H9 (cell line): Measurements from ENCODE around the gene OTULIN. TPM values are rescaled to one million over a fixed set of nuclear protein-coding genes. Genes with fewer than 3 reads are reported as not detected.

Source experiments
- DNase-seq: peaks from one replicate; pipeline ENCODE4 v3.0.0-alpha.2; 2017
- H2AFZ ChIP-seq: one replicate; pipeline ENCODE4 v1.6.1; 2013; ENCODE audit warnings: mild to moderate bottlenecking, low read length, control low read depth, moderate library complexity
- H2AK5ac ChIP-seq: 2 replicates; pipeline ENCODE4 v1.6.1; 2013; ENCODE audit warnings: low read length, control low read depth, mixed read lengths; ENCODE audit not compliant: insufficient read length
- H2BK120ac ChIP-seq: one replicate; pipeline ENCODE4 v1.6.1; 2013; ENCODE audit warnings: low read depth, mild to moderate bottlenecking, low read length, control low read depth, inconsistent platforms; ENCODE audit not compliant: poor library complexity, severe bottlenecking
- H2BK12ac ChIP-seq: 2 replicates; pipeline ENCODE4 v1.6.1; 2013; ENCODE audit warnings: low read length, control low read depth, mixed read lengths, low read depth; ENCODE audit not compliant: insufficient read length
- H2BK15ac ChIP-seq: 2 replicates; pipeline ENCODE4 v1.6.1; 2013; ENCODE audit warnings: low read depth, low read length, control low read depth
- H2BK20ac ChIP-seq: one replicate; pipeline ENCODE4 v1.6.1; 2013; ENCODE audit warnings: low read depth, mild to moderate bottlenecking, low read length, control low read depth, inconsistent platforms; ENCODE audit not compliant: poor library complexity, severe bottlenecking
- H2BK5ac ChIP-seq: 2 replicates; pipeline ENCODE4 v1.6.1; 2013; ENCODE audit warnings: low read length, control low read depth, mixed read lengths; ENCODE audit not compliant: insufficient read length
- H3K14ac ChIP-seq: 2 replicates; pipeline ENCODE4 v1.6.1; 2013; ENCODE audit warnings: low read length, control low read depth; ENCODE audit not compliant: insufficient read depth
- H3K18ac ChIP-seq: 2 replicates; pipeline ENCODE4 v1.6.1; 2013; ENCODE audit warnings: low read depth, mild to moderate bottlenecking, mixed read lengths, low read length, control low read depth; ENCODE audit not compliant: insufficient read length
- H3K23ac ChIP-seq: 2 replicates; pipeline ENCODE4 v1.6.1; 2013; ENCODE audit warnings: low read length, control low read depth, mixed read lengths, low read depth; ENCODE audit not compliant: insufficient read length
- H3K23me2 ChIP-seq: 2 replicates; pipeline ENCODE4 v1.6.1; 2013; ENCODE audit warnings: low read depth, mild to moderate bottlenecking, mixed read lengths, low read length, control low read depth; ENCODE audit not compliant: insufficient read length, poor library complexity, severe bottlenecking
- H3K27ac ChIP-seq: 2 replicates; pipeline ENCODE4 v1.5.1; 2013; ENCODE audit warnings: low read length, control low read depth, mixed read lengths, low read depth; ENCODE audit not compliant: insufficient read length
- H3K27me3 ChIP-seq: 2 replicates; pipeline ENCODE4 v1.6.1; 2013; ENCODE audit warnings: low read length, control low read depth, inconsistent platforms; ENCODE audit not compliant: insufficient read depth
- H3K4ac ChIP-seq: 2 replicates; pipeline ENCODE4 v1.6.1; 2013; ENCODE audit warnings: low read depth, mild to moderate bottlenecking, control low read depth, inconsistent platforms, low read length, moderate library complexity
- H3K4me1 ChIP-seq: 2 replicates; pipeline ENCODE4 v1.6.1; 2013; ENCODE audit warnings: low read length, control low read depth, inconsistent platforms; ENCODE audit not compliant: insufficient read depth
- H3K4me2 ChIP-seq: 2 replicates; pipeline ENCODE4 v1.6.1; 2013; ENCODE audit warnings: low read length, control low read depth, mixed read lengths; ENCODE audit not compliant: insufficient read length, insufficient read depth
- H3K56ac ChIP-seq: 2 replicates; pipeline ENCODE4 v1.6.1; 2013; ENCODE audit warnings: low read depth, mild to moderate bottlenecking, mixed read lengths, low read length, control low read depth; ENCODE audit not compliant: insufficient read length
- H3K79me1 ChIP-seq: 2 replicates; pipeline ENCODE4 v1.6.1; 2013; ENCODE audit warnings: low read depth, mild to moderate bottlenecking, moderate library complexity, low read length, control low read depth, inconsistent platforms; ENCODE audit not compliant: insufficient read depth, poor library complexity, severe bottlenecking
- H3K79me2 ChIP-seq: 2 replicates; pipeline ENCODE4 v1.6.1; 2013; ENCODE audit warnings: low read length, control low read depth, inconsistent platforms; ENCODE audit not compliant: insufficient read depth
- H3K9ac ChIP-seq: 2 replicates; pipeline ENCODE4 v1.6.1; 2013; ENCODE audit warnings: low read length, control low read depth, mixed read lengths; ENCODE audit not compliant: insufficient read length; ENCODE audit errors: extremely low read depth
- H3K9me3 ChIP-seq: one replicate; pipeline ENCODE4 v1.6.1; 2013; ENCODE audit warnings: low read depth, low read length, inconsistent platforms; ENCODE audit not compliant: control insufficient read depth
- H3T11ph ChIP-seq: one replicate; pipeline ENCODE4 v1.6.1; 2013; ENCODE audit warnings: mild to moderate bottlenecking, low read length, control low read depth, inconsistent platforms
- H4K20me1 ChIP-seq: one replicate; pipeline ENCODE4 v1.6.1; 2013; ENCODE audit not compliant: control insufficient read depth, insufficient read length, insufficient read depth
- H4K5ac ChIP-seq: 2 replicates; pipeline ENCODE4 v1.6.1; 2013; ENCODE audit warnings: low read depth, mild to moderate bottlenecking, mixed read lengths, low read length, control low read depth; ENCODE audit not compliant: insufficient read length
- H4K8ac ChIP-seq: replicated peaks from 2 replicates; pipeline ENCODE4 v1.6.1; 2013; ENCODE audit warnings: low read length, control low read depth, mixed read lengths, low read depth; ENCODE audit not compliant: insufficient read length
- H4K91ac ChIP-seq: 2 replicates; pipeline ENCODE4 v1.6.1; 2013; ENCODE audit warnings: low read depth, mild to moderate bottlenecking, moderate library complexity, mixed read lengths, low read length, control low read depth; ENCODE audit not compliant: insufficient read length
- H3K27ac Mint-ChIP-seq, 3 experiments: 2 replicates in 2 of 3; 3 replicates in 1 of 3; pipeline ENCODE4 v1.8.0; 2020 to 2021; ENCODE audit warnings: mixed read lengths in 3 of 3, mild to moderate bottlenecking in 1 of 3, moderate library complexity in 1 of 3
- H3K27me3 Mint-ChIP-seq: 2 replicates; pipeline ENCODE4 v1.8.0; 2021; ENCODE audit warnings: low read depth, mild to moderate bottlenecking, moderate library complexity, mixed read lengths
- H3K36me3 Mint-ChIP-seq, 3 experiments: 2 replicates in 2 of 3; 3 replicates in 1 of 3; pipeline ENCODE4 v1.8.0; 2020 to 2021; ENCODE audit warnings: low read depth in 3 of 3, mixed read lengths in 3 of 3; ENCODE audit not compliant: insufficient read depth in 1 of 3
- H3K4me1 Mint-ChIP-seq, 2 experiments: 2 replicates each; pipeline ENCODE4 v1.8.0; 2020; ENCODE audit warnings: mixed read lengths in 2 of 2
- H3K4me3 Mint-ChIP-seq, 2 experiments: 2 replicates in 1 of 2; 3 replicates in 1 of 2; pipeline ENCODE4 v1.8.0; 2020 to 2021; ENCODE audit warnings: mild to moderate bottlenecking in 2 of 2, mixed read lengths in 2 of 2, moderate library complexity in 1 of 2
- H3K9me3 Mint-ChIP-seq, 2 experiments: 2 replicates in 1 of 2; 3 replicates in 1 of 2; pipeline ENCODE4 v1.8.0; 2020; ENCODE audit warnings: mild to moderate bottlenecking in 2 of 2, mixed read lengths in 2 of 2, moderate library complexity in 1 of 2
- WGBS: extraction: QIAGEN DNeasy Blood & Tissue Kit; methylation state at CpG from one replicate; pipeline ENCODE4 v1.1.7; 2013; ENCODE audit warnings: missing lambda C conversion rate, low lambda C conversion rate, mixed read lengths; ENCODE audit not compliant: insufficient read length; ENCODE audit errors: extremely low coverage; 5-methylcytosine and 5-hydroxymethylcytosine counted together
- total RNA-seq: library from RNA; stranded (reverse); gene quantifications from 2 replicates; pipeline ENCODE4 v1.2.1, GENCODE V29; 2021
- TF ChIP-seq, protein P1 (sequence below): fragments of 200-600 bp; sonication (generic); conservative IDR thresholded peaks from 3 replicates; pipeline ENCODE4 v1.8.0; 2021; ENCODE audit warnings: antibody characterized with exemption, mild to moderate bottlenecking

The OTULIN gene
- total RNA-seq, 1 experiment from 2014 or later, result 35.8 TPM

DNA sequence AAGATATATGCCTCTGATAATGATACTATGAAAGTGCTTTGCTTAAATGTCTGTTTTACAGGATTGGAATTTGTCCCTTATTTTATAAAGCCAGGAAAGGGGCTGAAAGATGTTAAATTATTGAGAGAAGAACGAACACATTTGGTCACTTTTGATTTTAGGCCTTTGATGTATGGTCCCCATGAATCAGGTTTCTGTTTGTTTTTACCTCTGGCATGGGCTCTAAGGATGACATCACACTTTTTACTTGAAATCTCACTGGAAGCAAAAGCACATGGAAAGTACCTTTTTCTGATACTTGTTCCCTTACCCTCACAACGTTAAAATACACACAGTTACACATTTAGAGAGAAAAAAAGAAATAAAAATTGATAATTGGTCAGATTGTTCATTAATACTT, 6.9 kb downstream of the OTULIN start:
- peaks cover 11% of the 10 kb centered on the region; the same call in 1 of the 2 replicates for H3K79me2 ChIP-seq
- peaks cover 3% of the 10 kb centered on the region for H3K79me1 ChIP-seq
- H3K23me2 ChIP-seq, result no peaks in the 10 kb centered on the region
- DNase-seq, result no peak
- peaks cover 0 to 6% (median 0%) of the 10 kb centered on the region in 3 experiments; a peak in 2 of 7 replicates for H3K36me3 Mint-ChIP-seq
- H3K18ac ChIP-seq, result no peak overlapping the region
- no peak overlapping the region for H3K4me2 ChIP-seq
- peaks cover 43 to 50% of the 10 kb centered on the region in 2 experiments for H3K4me1 Mint-ChIP-seq
- no peak overlapping the region for H2BK20ac ChIP-seq
- TF ChIP-seq, protein P1, sequence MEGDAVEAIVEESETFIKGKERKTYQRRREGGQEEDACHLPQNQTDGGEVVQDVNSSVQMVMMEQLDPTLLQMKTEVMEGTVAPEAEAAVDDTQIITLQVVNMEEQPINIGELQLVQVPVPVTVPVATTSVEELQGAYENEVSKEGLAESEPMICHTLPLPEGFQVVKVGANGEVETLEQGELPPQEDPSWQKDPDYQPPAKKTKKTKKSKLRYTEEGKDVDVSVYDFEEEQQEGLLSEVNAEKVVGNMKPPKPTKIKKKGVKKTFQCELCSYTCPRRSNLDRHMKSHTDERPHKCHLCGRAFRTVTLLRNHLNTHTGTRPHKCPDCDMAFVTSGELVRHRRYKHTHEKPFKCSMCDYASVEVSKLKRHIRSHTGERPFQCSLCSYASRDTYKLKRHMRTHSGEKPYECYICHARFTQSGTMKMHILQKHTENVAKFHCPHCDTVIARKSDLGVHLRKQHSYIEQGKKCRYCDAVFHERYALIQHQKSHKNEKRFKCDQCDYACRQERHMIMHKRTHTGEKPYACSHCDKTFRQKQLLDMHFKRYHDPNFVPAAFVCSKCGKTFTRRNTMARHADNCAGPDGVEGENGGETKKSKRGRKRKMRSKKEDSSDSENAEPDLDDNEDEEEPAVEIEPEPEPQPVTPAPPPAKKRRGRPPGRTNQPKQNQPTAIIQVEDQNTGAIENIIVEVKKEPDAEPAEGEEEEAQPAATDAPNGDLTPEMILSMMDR, result no peak
- H2AFZ ChIP-seq, result no peak overlapping the region
- no peak overlapping the region for H4K91ac ChIP-seq
- no peak overlapping the region for H2BK15ac ChIP-seq
- no peaks in the 10 kb centered on the region for H3K27me3 ChIP-seq
- H4K8ac ChIP-seq, result no peak overlapping the region
- no peak overlapping the region for H3K4ac ChIP-seq
- H4K20me1 ChIP-seq, result no peaks in the 10 kb centered on the region
- H3K9ac ChIP-seq, result no peak overlapping the region
- H3T11ph ChIP-seq, result no peak overlapping the region
- no peaks in the 10 kb centered on the region for H3K9me3 Mint-ChIP-seq
- no peak overlapping the region for H2AK5ac ChIP-seq
- no peak overlapping the region for H3K4me3 Mint-ChIP-seq
- no peak overlapping the region for H4K5ac ChIP-seq
- H2BK120ac ChIP-seq, result no peak overlapping the region
- no peak overlapping the region for H3K23ac ChIP-seq
- no peak overlapping the region for H2BK5ac ChIP-seq
- H3K27me3 Mint-ChIP-seq, result no peaks in the 10 kb centered on the region
- H3K27ac ChIP-seq, result no peak overlapping the region
- H3K14ac ChIP-seq, result no peak overlapping the region
- H3K9me3 ChIP-seq, result no peaks in the 10 kb centered on the region
- H3K56ac ChIP-seq, result no peak overlapping the region
- peaks cover 9% of the 10 kb centered on the region; the same call in 1 of the 2 replicates for H3K4me1 ChIP-seq
- H2BK12ac ChIP-seq, result no peak overlapping the region
- no CpG with 5 or more reads among the region's 2 CpGs for WGBS
- peak overlapping the region in 1 of 3 experiments; percentile 46; a peak in 1 of 7 replicates for H3K27ac Mint-ChIP-seq
